Umbilical cord (tissue), 2 donors: Measurements from ENCODE around the gene MET. TPM values are rescaled to one million over a fixed set of nuclear protein-coding genes. Genes with fewer than 3 reads are reported as not detected.
"Not testable (repeated sequence)": the region's sequence is repeated elsewhere in the genome, so short reads cannot be mapped to it uniquely, and the experiment has no call there.

Experiments used
- DNase-seq: peaks from one replicate; pipeline ENCODE4 v3.0.0-alpha.2; 2015; ENCODE audit warnings: low spot score
- total RNA-seq: library from RNA; depleted of rRNA; stranded (reverse); fragments of >200 nt; gene quantifications from one replicate; pipeline ENCODE4 v1.2.3, GENCODE V29; 2014; ENCODE audit warnings: low replicate concordance; ENCODE audit not compliant: insufficient read depth

The MET gene
- total RNA-seq, 1 donor from 2014 or later: 23.1 TPM

GRCh38 chr7:116807011-116807560 lies 135.1 kb downstream of the MET start:
- no peak for DNase-seq

GRCh38 chr7:116809636-116810266 lies 137.8 kb downstream of the MET start:
- peak; percentile 78 for DNase-seq

- peak; percentile 32 for DNase-seq
These were observed 138.5 kb downstream of the MET start for GRCh38 chr7:116810267-116811116.

GRCh38 chr7:116811768-116812167 lies 139.8 kb downstream of the MET start:
- no peak for DNase-seq

GRCh38 chr7:116812860-116813259 lies 140.9 kb downstream of the MET start:
- no peak for DNase-seq

GRCh38 chr7:116813371-116813770 lies 141.4 kb downstream of the MET start:
- not testable (repeated sequence) for DNase-seq

GRCh38 chr7:116815041-116815440 lies 143.0 kb downstream of the MET start:
- DNase-seq: no peak

- no peak for DNase-seq
These were observed 148.2 kb downstream of the MET start for GRCh38 chr7:116820149-116820548.

- DNase-seq: not testable (repeated sequence)
These were observed 149.7 kb downstream of the MET start for GRCh38 chr7:116821647-116822046.

GRCh38 chr7:116824449-116824848 lies 152.5 kb downstream of the MET start:
- DNase-seq: no peak

- DNase-seq: no peak
These were observed 156.3 kb downstream of the MET start for GRCh38 chr7:116828281-116828680.

GRCh38 chr7:116829041-116829440 lies 157.0 kb downstream of the MET start:
- no peak for DNase-seq

- no peak for DNase-seq
These were observed 157.5 kb downstream of the MET start for GRCh38 chr7:116829493-116829892.

GRCh38 chr7:116832692-116833091 lies 160.7 kb downstream of the MET start:
- no peak for DNase-seq

- no peak for DNase-seq
These were observed 163.0 kb downstream of the MET start for GRCh38 chr7:116834815-116835504.

GRCh38 chr7:116836048-116836447 lies 164.1 kb downstream of the MET start:
- DNase-seq: no peak

- DNase-seq: no peak
These were observed 164.9 kb downstream of the MET start for GRCh38 chr7:116836911-116837310.

GRCh38 chr7:116837586-116837985 lies 165.6 kb downstream of the MET start:
- no peak for DNase-seq

- DNase-seq: no peak
These were observed 168.3 kb downstream of the MET start for GRCh38 chr7:116840256-116840655.

- DNase-seq: no peak
These were observed 170.4 kb downstream of the MET start for GRCh38 chr7:116842371-116842770.

GRCh38 chr7:116843378-116843777 lies 171.4 kb downstream of the MET start:
- peak; percentile 18 for DNase-seq
